ENCODE data around the gene PRSS27.

- TF ChIP-seq POLR2A (IDR thresholded peaks at IDR 0.05; ENCODE audit: low read length) (no peak), GATA1 (IDR thresholded peaks at IDR 0.05; ENCODE audit: low read depth, low read length) (no peak)
Observed at GRCh38 chr16:2742323-2743006, 22.4 kb upstream of the PRSS27 start.
